GM23338 (cell line): ENCODE data around the gene ZNF747. TPM values are rescaled to one million over a fixed set of nuclear protein-coding genes. Genes with fewer than 3 reads are reported as not detected.
A peak's percentile ranks its signal among the peaks of the same experiment; 100 is the strongest.

Experiments used
- ATAC-seq: fragments of 200-7000 bp; cut with Tn5 transposase; 3 replicates; pipeline ENCODE4 v1.9.1; 2020
- DNase-seq: peaks from one replicate; pipeline ENCODE4 v3.0.0-alpha.2; 2015; ENCODE audit warnings: low spot score
- H2AFZ ChIP-seq: fragments of 200-600 bp; sonication (generic); 2 replicates; pipeline ENCODE4 v1.8.0; 2016; ENCODE audit warnings: antibody characterized with exemption, mild to moderate bottlenecking, moderate library complexity
- H3F3A ChIP-seq: fragments of 200-600 bp; sonication (generic); replicated peaks from 2 replicates; pipeline ENCODE4 v1.8.0; 2017; ENCODE audit warnings: antibody characterized with exemption, mixed run types, low read depth
- H3K27ac ChIP-seq: fragments of 200-600 bp; sonication (generic); 2 replicates; pipeline ENCODE4 v1.6.1; 2016; ENCODE audit warnings: low read depth
- H3K27me3 ChIP-seq: fragments of 200-600 bp; sonication (generic); 2 replicates; pipeline ENCODE4 v1.8.0; 2016; ENCODE audit warnings: mild to moderate bottlenecking, mixed run types, moderate library complexity; ENCODE audit not compliant: insufficient read depth
- H3K36me3 ChIP-seq: fragments of 200-600 bp; sonication (generic); 2 replicates; pipeline ENCODE4 v1.8.0; 2016; ENCODE audit warnings: mild to moderate bottlenecking; ENCODE audit not compliant: insufficient read depth
- H3K4me1 ChIP-seq: fragments of 200-600 bp; sonication (generic); 2 replicates; pipeline ENCODE4 v1.8.0; 2016; ENCODE audit warnings: mild to moderate bottlenecking, moderate library complexity; ENCODE audit not compliant: insufficient read depth
- H3K4me2 ChIP-seq: fragments of 200-600 bp; sonication (generic); 2 replicates; pipeline ENCODE4 v1.7.1; 2017; ENCODE audit warnings: mixed run types
- H3K4me3 ChIP-seq: fragments of 200-600 bp; sonication (generic); 2 replicates; pipeline ENCODE4 v1.6.1; 2016; ENCODE audit warnings: mixed run types
- H3K79me2 ChIP-seq: fragments of 200-600 bp; sonication (generic); replicated peaks from 2 replicates; pipeline ENCODE4 v1.8.0; 2017; ENCODE audit warnings: mild to moderate bottlenecking; ENCODE audit not compliant: insufficient read depth
- H3K9me2 ChIP-seq: fragments of 200-600 bp; sonication (generic); 2 replicates; pipeline ENCODE4 v1.8.0; 2017; ENCODE audit not compliant: insufficient read depth
- H4K20me1 ChIP-seq: fragments of 200-600 bp; sonication (generic); replicated peaks from 2 replicates; pipeline ENCODE4 v1.8.0; 2017; ENCODE audit warnings: mild to moderate bottlenecking; ENCODE audit not compliant: insufficient read depth
- H3K27ac Mint-ChIP-seq: 2 replicates; pipeline ENCODE4 v1.8.0; 2020; ENCODE audit warnings: inconsistent platforms, mild to moderate bottlenecking, moderate library complexity, mixed read lengths
- H3K27me3 Mint-ChIP-seq: 3 replicates; pipeline ENCODE4 v1.8.0; 2022; ENCODE audit warnings: low read depth, mild to moderate bottlenecking, moderate library complexity, mixed read lengths, inconsistent platforms; ENCODE audit not compliant: insufficient read depth, poor library complexity
- H3K36me3 Mint-ChIP-seq: 3 replicates; pipeline ENCODE4 v1.8.0; 2021; ENCODE audit warnings: low read depth, mild to moderate bottlenecking, inconsistent platforms, moderate library complexity, mixed read lengths
- H3K4me1 Mint-ChIP-seq: 3 replicates; pipeline ENCODE4 v1.8.0; 2020; ENCODE audit warnings: mild to moderate bottlenecking, inconsistent platforms, mixed read lengths
- H3K4me3 Mint-ChIP-seq: 3 replicates; pipeline ENCODE4 v1.8.0; 2021; ENCODE audit warnings: moderate library complexity, mild to moderate bottlenecking, inconsistent platforms, mixed read lengths
- H3K9me3 Mint-ChIP-seq: 3 replicates; pipeline ENCODE4 v1.8.0; 2020; ENCODE audit warnings: moderate library complexity, mild to moderate bottlenecking, inconsistent platforms, mixed read lengths
- CREB1 ChIP-seq: fragments of 250-450 bp; sonication (Bioruptor Pico); IDR thresholded peaks from 2 replicates; pipeline ENCODE4 v1.5.0; 2020; ENCODE audit warnings: low read depth, mild to moderate bottlenecking, moderate library complexity
- EZH2 ChIP-seq: fragments of 200-600 bp; sonication (generic); IDR thresholded peaks from one replicate; pipeline ENCODE4 v1.8.0; 2017; ENCODE audit warnings: antibody characterized with exemption, mild to moderate bottlenecking, low read depth; ENCODE audit not compliant: unreplicated experiment
- EZH2phosphoT487 ChIP-seq: fragments of 200-600 bp; sonication (generic); IDR thresholded peaks from one replicate; pipeline ENCODE4 v1.8.1; 2018; ENCODE audit warnings: antibody characterized with exemption; ENCODE audit not compliant: unreplicated experiment
- JUNB ChIP-seq: IDR thresholded peaks from one replicate; pipeline ENCODE4 v1.6.1; 2016; ENCODE audit warnings: antibody characterized with exemption; ENCODE audit not compliant: unreplicated experiment
- NANOG ChIP-seq: IDR thresholded peaks from 2 replicates; pipeline ENCODE4 v1.6.1; 2016; ENCODE audit warnings: antibody characterized with exemption, borderline replicate concordance
- POLR2AphosphoS5 ChIP-seq: IDR thresholded peaks from 2 replicates; pipeline ENCODE4 v1.6.1; 2016; ENCODE audit warnings: antibody characterized with exemption, low read depth
- STAT1 ChIP-seq: IDR thresholded peaks from one replicate; pipeline ENCODE4 v1.6.1; 2016; ENCODE audit warnings: antibody characterized with exemption; ENCODE audit not compliant: unreplicated experiment
- ZNF114 ChIP-seq: fragments of 250-450 bp; sonication (Bioruptor Pico); IDR thresholded peaks from 2 replicates; pipeline ENCODE4 v1.5.0; 2020; ENCODE audit warnings: mild to moderate bottlenecking, moderate library complexity
- ZNF331 ChIP-seq: fragments of 250-450 bp; sonication (Bioruptor Pico); IDR thresholded peaks from 2 replicates; pipeline ENCODE4 v1.5.0; 2020; ENCODE audit warnings: low read depth, mild to moderate bottlenecking, moderate library complexity
- polyA plus RNA-seq: library from polyadenylated mRNA; unstranded; fragments of >200 nt; fragmentation: Nextera tagmentation; extraction: Ambion mirVana; gene quantifications from 2 replicates; pipeline ENCODE4 v1.2.1, GENCODE V29; 2016
- total RNA-seq: library from RNA; depleted of rRNA; stranded (reverse); fragments of >200 nt; shearing (Covaris generic); gene quantifications from 2 replicates; pipeline ENCODE4 v1.2.3, GENCODE V29; 2014
- TF ChIP-seq, protein P1 (sequence below), 2 experiments: fragments of 200-600 bp in 1 of 2; sonication (generic) in 1 of 2; conservative IDR thresholded peaks; 2 replicates each; pipeline versions ENCODE4 v1.5.1 to v1.6.1; 2016 to 2017; ENCODE audit warnings: antibody characterized with exemption in 2 of 2, low read depth in 2 of 2, mild to moderate bottlenecking in 2 of 2, moderate library complexity in 1 of 2
- TF ChIP-seq, protein P2 (sequence below): IDR thresholded peaks from one replicate; pipeline ENCODE4 v1.6.1; 2018; ENCODE audit warnings: antibody characterized with exemption; ENCODE audit not compliant: unreplicated experiment
- TF ChIP-seq, protein P3 (sequence below): fragments of 250-450 bp; sonication (Bioruptor Pico); IDR thresholded peaks from 2 replicates; pipeline ENCODE4 v1.5.0; 2020; ENCODE audit warnings: mild to moderate bottlenecking, moderate library complexity
- TF ChIP-seq, protein P4 (sequence below): IDR thresholded peaks from 2 replicates; pipeline ENCODE4 v1.6.1; 2016; ENCODE audit warnings: antibody characterized with exemption

ZNF747 gene
- total and polyA plus RNA-seq, 2 experiments from 2014 or later, result 4.2 to 12.6 TPM

DNA sequence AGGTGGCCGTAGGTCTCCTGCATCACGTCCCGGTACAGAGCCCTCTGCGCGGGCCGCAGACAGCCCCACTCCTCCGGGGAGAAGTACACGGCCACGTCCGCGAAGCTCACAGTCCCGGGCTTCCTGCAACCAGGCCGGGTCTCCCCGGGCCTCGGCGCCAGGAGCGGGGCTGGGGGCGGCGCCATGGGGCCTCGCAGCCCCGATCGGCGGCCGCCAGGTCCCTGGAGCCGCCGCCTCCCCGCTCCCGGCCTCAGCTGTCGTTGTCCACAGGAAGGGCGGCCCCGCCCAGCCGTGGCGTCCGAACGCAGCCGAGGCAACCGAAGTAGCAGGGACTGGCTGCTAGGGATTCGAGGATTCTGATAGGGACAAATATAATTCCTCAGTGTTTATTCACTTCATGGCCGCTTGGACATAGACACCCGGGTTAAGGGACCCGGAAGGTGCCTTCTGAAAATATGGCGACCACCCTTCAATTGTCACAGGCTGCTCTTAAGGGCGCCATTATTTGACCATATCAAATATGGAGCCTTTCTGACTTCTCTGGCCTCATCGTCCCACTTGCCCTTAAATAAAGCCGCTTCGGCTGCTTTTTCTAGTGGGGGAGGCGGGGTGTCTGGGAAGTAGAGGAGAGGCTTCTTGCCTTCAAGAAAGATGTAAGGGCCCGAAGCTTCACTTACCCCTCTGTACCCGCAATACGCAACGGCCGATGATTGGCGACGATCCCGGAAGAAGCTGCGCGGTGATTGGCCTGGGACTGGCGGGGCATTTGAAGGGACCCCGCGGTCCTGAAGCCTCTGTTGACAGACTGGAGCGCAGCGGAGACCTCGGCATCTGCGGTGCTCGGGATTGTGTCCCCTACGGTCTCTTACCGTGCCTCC, 37.0 kb upstream of the ZNF747 start, which contains the start of gene ZNF688:
TSS of gene ZNF688 (minus strand) at position 270 of the 878 bp plus-strand sequence. CDS start at position 185, 85 bp downstream.
- TF ChIP-seq STAT1, result no peak
- TF ChIP-seq CREB1 (CRISPR knock-in tag), result peak; percentile 82
- TF ChIP-seq, protein P1, sequence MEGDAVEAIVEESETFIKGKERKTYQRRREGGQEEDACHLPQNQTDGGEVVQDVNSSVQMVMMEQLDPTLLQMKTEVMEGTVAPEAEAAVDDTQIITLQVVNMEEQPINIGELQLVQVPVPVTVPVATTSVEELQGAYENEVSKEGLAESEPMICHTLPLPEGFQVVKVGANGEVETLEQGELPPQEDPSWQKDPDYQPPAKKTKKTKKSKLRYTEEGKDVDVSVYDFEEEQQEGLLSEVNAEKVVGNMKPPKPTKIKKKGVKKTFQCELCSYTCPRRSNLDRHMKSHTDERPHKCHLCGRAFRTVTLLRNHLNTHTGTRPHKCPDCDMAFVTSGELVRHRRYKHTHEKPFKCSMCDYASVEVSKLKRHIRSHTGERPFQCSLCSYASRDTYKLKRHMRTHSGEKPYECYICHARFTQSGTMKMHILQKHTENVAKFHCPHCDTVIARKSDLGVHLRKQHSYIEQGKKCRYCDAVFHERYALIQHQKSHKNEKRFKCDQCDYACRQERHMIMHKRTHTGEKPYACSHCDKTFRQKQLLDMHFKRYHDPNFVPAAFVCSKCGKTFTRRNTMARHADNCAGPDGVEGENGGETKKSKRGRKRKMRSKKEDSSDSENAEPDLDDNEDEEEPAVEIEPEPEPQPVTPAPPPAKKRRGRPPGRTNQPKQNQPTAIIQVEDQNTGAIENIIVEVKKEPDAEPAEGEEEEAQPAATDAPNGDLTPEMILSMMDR (conservative IDR thresholded peaks at IDR 0.05; ENCODE audit: low read depth in 2 of 2), result no peak
- TF ChIP-seq, protein P2, sequence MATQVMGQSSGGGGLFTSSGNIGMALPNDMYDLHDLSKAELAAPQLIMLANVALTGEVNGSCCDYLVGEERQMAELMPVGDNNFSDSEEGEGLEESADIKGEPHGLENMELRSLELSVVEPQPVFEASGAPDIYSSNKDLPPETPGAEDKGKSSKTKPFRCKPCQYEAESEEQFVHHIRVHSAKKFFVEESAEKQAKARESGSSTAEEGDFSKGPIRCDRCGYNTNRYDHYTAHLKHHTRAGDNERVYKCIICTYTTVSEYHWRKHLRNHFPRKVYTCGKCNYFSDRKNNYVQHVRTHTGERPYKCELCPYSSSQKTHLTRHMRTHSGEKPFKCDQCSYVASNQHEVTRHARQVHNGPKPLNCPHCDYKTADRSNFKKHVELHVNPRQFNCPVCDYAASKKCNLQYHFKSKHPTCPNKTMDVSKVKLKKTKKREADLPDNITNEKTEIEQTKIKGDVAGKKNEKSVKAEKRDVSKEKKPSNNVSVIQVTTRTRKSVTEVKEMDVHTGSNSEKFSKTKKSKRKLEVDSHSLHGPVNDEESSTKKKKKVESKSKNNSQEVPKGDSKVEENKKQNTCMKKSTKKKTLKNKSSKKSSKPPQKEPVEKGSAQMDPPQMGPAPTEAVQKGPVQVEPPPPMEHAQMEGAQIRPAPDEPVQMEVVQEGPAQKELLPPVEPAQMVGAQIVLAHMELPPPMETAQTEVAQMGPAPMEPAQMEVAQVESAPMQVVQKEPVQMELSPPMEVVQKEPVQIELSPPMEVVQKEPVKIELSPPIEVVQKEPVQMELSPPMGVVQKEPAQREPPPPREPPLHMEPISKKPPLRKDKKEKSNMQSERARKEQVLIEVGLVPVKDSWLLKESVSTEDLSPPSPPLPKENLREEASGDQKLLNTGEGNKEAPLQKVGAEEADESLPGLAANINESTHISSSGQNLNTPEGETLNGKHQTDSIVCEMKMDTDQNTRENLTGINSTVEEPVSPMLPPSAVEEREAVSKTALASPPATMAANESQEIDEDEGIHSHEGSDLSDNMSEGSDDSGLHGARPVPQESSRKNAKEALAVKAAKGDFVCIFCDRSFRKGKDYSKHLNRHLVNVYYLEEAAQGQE, result no peak
- TF ChIP-seq NANOG, result no peak
- peak; percentile 83; the same call in 1 of the 2 replicates for TF ChIP-seq ZNF114 (CRISPR knock-in tag)
- no peak for TF ChIP-seq EZH2phosphoT487
- TF ChIP-seq, protein P3, sequence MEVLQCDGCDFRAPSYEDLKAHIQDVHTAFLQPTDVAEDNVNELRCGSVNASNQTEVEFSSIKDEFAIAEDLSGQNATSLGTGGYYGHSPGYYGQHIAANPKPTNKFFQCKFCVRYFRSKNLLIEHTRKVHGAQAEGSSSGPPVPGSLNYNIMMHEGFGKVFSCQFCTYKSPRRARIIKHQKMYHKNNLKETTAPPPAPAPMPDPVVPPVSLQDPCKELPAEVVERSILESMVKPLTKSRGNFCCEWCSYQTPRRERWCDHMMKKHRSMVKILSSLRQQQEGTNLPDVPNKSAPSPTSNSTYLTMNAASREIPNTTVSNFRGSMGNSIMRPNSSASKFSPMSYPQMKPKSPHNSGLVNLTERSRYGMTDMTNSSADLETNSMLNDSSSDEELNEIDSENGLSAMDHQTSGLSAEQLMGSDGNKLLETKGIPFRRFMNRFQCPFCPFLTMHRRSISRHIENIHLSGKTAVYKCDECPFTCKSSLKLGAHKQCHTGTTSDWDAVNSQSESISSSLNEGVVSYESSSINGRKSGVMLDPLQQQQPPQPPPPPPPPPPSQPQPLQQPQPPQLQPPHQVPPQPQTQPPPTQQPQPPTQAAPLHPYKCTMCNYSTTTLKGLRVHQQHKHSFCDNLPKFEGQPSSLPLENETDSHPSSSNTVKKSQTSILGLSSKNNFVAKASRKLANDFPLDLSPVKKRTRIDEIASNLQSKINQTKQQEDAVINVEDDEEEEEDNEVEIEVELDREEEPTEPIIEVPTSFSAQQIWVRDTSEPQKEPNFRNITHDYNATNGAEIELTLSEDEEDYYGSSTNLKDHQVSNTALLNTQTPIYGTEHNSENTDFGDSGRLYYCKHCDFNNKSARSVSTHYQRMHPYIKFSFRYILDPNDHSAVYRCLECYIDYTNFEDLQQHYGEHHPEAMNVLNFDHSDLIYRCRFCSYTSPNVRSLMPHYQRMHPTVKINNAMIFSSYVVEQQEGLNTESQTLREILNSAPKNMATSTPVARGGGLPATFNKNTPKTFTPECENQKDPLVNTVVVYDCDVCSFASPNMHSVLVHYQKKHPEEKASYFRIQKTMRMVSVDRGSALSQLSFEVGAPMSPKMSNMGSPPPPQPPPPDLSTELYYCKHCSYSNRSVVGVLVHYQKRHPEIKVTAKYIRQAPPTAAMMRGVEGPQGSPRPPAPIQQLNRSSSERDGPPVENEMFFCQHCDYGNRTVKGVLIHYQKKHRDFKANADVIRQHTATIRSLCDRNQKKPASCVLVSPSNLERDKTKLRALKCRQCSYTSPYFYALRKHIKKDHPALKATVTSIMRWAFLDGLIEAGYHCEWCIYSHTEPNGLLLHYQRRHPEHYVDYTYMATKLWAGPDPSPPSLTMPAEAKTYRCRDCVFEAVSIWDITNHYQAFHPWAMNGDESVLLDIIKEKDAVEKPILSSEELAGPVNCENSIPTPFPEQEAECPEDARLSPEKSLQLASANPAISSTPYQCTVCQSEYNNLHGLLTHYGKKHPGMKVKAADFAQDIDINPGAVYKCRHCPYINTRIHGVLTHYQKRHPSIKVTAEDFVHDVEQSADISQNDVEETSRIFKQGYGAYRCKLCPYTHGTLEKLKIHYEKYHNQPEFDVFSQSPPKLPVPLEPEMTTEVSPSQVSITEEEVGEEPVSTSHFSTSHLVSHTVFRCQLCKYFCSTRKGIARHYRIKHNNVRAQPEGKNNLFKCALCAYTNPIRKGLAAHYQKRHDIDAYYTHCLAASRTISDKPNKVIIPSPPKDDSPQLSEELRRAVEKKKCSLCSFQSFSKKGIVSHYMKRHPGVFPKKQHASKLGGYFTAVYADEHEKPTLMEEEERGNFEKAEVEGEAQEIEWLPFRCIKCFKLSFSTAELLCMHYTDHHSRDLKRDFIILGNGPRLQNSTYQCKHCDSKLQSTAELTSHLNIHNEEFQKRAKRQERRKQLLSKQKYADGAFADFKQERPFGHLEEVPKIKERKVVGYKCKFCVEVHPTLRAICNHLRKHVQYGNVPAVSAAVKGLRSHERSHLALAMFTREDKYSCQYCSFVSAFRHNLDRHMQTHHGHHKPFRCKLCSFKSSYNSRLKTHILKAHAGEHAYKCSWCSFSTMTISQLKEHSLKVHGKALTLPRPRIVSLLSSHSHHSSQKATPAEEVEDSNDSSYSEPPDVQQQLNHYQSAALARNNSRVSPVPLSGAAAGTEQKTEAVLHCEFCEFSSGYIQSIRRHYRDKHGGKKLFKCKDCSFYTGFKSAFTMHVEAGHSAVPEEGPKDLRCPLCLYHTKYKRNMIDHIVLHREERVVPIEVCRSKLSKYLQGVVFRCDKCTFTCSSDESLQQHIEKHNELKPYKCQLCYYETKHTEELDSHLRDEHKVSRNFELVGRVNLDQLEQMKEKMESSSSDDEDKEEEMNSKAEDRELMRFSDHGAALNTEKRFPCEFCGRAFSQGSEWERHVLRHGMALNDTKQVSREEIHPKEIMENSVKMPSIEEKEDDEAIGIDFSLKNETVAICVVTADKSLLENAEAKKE (CRISPR knock-in tag), result no peak
- TF ChIP-seq POLR2AphosphoS5, result peak; percentile 58
- TF ChIP-seq EZH2, result no peak
- TF ChIP-seq ZNF331 (CRISPR knock-in tag), result no peak
- TF ChIP-seq JUNB, result no peak
- TF ChIP-seq, protein P4, sequence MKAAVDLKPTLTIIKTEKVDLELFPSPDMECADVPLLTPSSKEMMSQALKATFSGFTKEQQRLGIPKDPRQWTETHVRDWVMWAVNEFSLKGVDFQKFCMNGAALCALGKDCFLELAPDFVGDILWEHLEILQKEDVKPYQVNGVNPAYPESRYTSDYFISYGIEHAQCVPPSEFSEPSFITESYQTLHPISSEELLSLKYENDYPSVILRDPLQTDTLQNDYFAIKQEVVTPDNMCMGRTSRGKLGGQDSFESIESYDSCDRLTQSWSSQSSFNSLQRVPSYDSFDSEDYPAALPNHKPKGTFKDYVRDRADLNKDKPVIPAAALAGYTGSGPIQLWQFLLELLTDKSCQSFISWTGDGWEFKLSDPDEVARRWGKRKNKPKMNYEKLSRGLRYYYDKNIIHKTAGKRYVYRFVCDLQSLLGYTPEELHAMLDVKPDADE, result peak; percentile 89

More for the DNA sequence above, 37.0 kb upstream of the ZNF747 start, which contains the start of gene ZNF688:
- peak; percentile 87 for ATAC-seq
- Mint-ChIP-seq H3K27ac (peak within 1 kb of the TSS; percentile 92), H3K9me3 (no peaks in the 10 kb centered on the region), H3K4me1 (peaks cover 15% of the 10 kb centered on the region), H3K27me3 (peaks cover 6% of the 10 kb centered on the region), H3K36me3 (no peaks in the 10 kb centered on the region), H3K4me3 (peak within 1 kb of the TSS; percentile 96)
- H2AFZ ChIP-seq, result peak within 1 kb of the TSS; percentile 53
- H3K4me3 ChIP-seq, result peak within 1 kb of the TSS; percentile 76
- H3K4me2 ChIP-seq, result peak within 1 kb of the TSS; percentile 88
- no peaks in the 10 kb centered on the region for H3K9me2 ChIP-seq
- no peaks in the 10 kb centered on the region; the same call in 1 of the 2 replicates for H4K20me1 ChIP-seq
- peak; percentile 98 for DNase-seq
- H3F3A ChIP-seq, result 0 out of 2 replicates have a peak, but pooled peaks cover 12% of the 10 kb centered on the region
- no peaks in the 10 kb centered on the region for H3K79me2 ChIP-seq
- no peaks in the 10 kb centered on the region for H3K36me3 ChIP-seq
- no peaks in the 10 kb centered on the region for H3K27me3 ChIP-seq
- peaks cover 18% of the 10 kb centered on the region for H3K4me1 ChIP-seq
- H3K27ac ChIP-seq, result peak within 1 kb of the TSS; percentile 72
